ENCODE measurements around the gene NCOA7. TPM values are rescaled to one million over a fixed set of nuclear protein-coding genes. Genes with fewer than 3 reads are reported as not detected.
A peak's percentile ranks its signal among the peaks of the same experiment; 100 is the strongest.

Gene NCOA7
- total RNA-seq, 1 experiment from 2014 or later: 14.4 TPM

GRCh38 chr6:125789576-125790357 is 993 bp upstream of the NCOA7 start:
- H3K36me3 Mint-ChIP-seq: no peaks in the 10 kb centered on the region
- no peaks in the 10 kb centered on the region for H3K27me3 Mint-ChIP-seq (ENCODE audit: low read depth)
- peak overlapping the region; percentile 90 for H3K27ac Mint-ChIP-seq
- peak overlapping the region; percentile 83 for H3K4me3 Mint-ChIP-seq
- peak; percentile 20 for ATAC-seq
- ChIA-PET POLR2A (interaction anchor here (0.6 to 2.9 kb wide), 14 partner anchors 8 to 488 kb away, joined by 3 to 27 read pairs (median 4); partner anchors contain the start of genes HDDC2 and HINT3), CTCF (interaction anchor here (0.6 to 6.3 kb wide), 19 partner anchors 9 to 598 kb away, joined by 3 to 46 read pairs (median 5); partner anchors contain the start of genes HEY2, HINT3 and TRMT11)
- DNase-seq (ENCODE audit: low spot score): peak; percentile 31
- H3K9me3 Mint-ChIP-seq: no peaks in the 10 kb centered on the region
- H3K4me1 Mint-ChIP-seq: peaks cover 43% of the 10 kb centered on the region
- TF ChIP-seq, protein P1, sequence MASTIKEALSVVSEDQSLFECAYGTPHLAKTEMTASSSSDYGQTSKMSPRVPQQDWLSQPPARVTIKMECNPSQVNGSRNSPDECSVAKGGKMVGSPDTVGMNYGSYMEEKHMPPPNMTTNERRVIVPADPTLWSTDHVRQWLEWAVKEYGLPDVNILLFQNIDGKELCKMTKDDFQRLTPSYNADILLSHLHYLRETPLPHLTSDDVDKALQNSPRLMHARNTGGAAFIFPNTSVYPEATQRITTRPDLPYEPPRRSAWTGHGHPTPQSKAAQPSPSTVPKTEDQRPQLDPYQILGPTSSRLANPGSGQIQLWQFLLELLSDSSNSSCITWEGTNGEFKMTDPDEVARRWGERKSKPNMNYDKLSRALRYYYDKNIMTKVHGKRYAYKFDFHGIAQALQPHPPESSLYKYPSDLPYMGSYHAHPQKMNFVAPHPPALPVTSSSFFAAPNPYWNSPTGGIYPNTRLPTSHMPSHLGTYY (CRISPR knock-in tag; IDR thresholded peaks at IDR 0.05): no peak
- TF ChIP-seq GABPB1 (CRISPR knock-in tag; IDR thresholded peaks at IDR 0.05): peak; percentile 49; the same call in 1 of the 2 replicates
- TF ChIP-seq, protein P2, sequence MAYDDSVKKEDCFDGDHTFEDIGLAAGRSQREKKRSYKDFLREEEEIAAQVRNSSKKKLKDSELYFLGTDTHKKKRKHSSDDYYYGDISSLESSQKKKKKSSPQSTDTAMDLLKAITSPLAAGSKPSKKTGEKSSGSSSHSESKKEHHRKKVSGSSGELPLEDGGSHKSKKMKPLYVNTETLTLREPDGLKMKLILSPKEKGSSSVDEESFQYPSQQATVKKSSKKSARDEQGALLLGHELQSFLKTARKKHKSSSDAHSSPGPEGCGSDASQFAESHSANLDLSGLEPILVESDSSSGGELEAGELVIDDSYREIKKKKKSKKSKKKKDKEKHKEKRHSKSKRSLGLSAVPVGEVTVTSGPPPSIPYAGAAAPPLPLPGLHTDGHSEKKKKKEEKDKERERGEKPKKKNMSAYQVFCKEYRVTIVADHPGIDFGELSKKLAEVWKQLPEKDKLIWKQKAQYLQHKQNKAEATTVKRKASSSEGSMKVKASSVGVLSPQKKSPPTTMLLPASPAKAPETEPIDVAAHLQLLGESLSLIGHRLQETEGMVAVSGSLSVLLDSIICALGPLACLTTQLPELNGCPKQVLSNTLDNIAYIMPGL (CRISPR knock-in tag; IDR thresholded peaks at IDR 0.05): no peak

- ATAC-seq (peak; percentile 14), DNase-seq (ENCODE audit: low spot score) (no peak)
- Mint-ChIP-seq H3K36me3 (no peaks in the 10 kb centered on the region), H3K4me1 (peaks cover 43% of the 10 kb centered on the region), H3K27me3 (ENCODE audit: low read depth) (no peaks in the 10 kb centered on the region), H3K9me3 (no peaks in the 10 kb centered on the region), H3K27ac (no peak overlapping the region), H3K4me3 (peak overlapping the region; percentile 83)
- TF ChIP-seq ESRRA (CRISPR knock-in tag; IDR thresholded peaks at IDR 0.05; ENCODE audit: borderline replicate concordance): no peak
- TF ChIP-seq CREM (CRISPR knock-in tag; IDR thresholded peaks at IDR 0.05): no peak
- no peak for TF ChIP-seq PRRX2 (CRISPR knock-in tag; IDR thresholded peaks at IDR 0.05)
- 0 out of 2 replicates have a peak, but pooled peaks have one; percentile 11 for TF ChIP-seq ARID4B (CRISPR knock-in tag; IDR thresholded peaks at IDR 0.05; ENCODE audit: borderline replicate concordance)
- TF ChIP-seq KAT7 (CRISPR knock-in tag; IDR thresholded peaks at IDR 0.05; ENCODE audit: borderline replicate concordance): no peak
- TF ChIP-seq, protein P3, sequence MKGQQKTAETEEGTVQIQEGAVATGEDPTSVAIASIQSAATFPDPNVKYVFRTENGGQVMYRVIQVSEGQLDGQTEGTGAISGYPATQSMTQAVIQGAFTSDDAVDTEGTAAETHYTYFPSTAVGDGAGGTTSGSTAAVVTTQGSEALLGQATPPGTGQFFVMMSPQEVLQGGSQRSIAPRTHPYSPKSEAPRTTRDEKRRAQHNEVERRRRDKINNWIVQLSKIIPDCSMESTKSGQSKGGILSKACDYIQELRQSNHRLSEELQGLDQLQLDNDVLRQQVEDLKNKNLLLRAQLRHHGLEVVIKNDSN (CRISPR knock-in tag; IDR thresholded peaks at IDR 0.05): no peak
- TF ChIP-seq TP53 (CRISPR knock-in tag; IDR thresholded peaks at IDR 0.05): no peak
- TF ChIP-seq MAX (CRISPR knock-in tag; IDR thresholded peaks at IDR 0.05): peak; percentile 12; the same call in 1 of the 2 replicates
- no peak for TF ChIP-seq GTF2I (CRISPR knock-in tag; conservative IDR thresholded peaks at IDR 0.05)
- TF ChIP-seq, protein P2 (CRISPR knock-in tag; IDR thresholded peaks at IDR 0.05): peak; percentile 24; the same call in 1 of the 2 replicates
- no peak for TF ChIP-seq NFATC4 (CRISPR knock-in tag; IDR thresholded peaks at IDR 0.05)
- no peak for TF ChIP-seq TEAD1 (CRISPR knock-in tag; IDR thresholded peaks at IDR 0.05)
- ChIA-PET POLR2A (interaction anchor here (0.6 to 2.9 kb wide), 18 partner anchors 10 to 1482 kb away, joined by 3 to 27 read pairs (median 4); partner anchors contain the start of genes HDDC2 and HINT3), CTCF (interaction anchor here (0.5 to 6.3 kb wide), 22 partner anchors 10 to 638 kb away, joined by 3 to 46 read pairs (median 4); partner anchors contain the start of genes HINT3 and TPD52L1)
These were observed 525 bp downstream of the NCOA7 start for GRCh38 chr6:125791151-125791819.
